GM21723 (cell line): ENCODE data around the gene HMG20B.

Experiments
- ATAC-seq: cut with Tn5 transposase; IDR thresholded peaks from one replicate; pipeline ENCODE4 v1.9.1; 2021; ENCODE audit warnings: mild to moderate bottlenecking, moderate library complexity; ENCODE audit not compliant: unreplicated experiment

Gene HMG20B

GRCh38 chr19:3618144-3618810 is 45.5 kb downstream of the HMG20B start:
- ATAC-seq, result no peak

GRCh38 chr19:3618811-3619630 is 46.3 kb downstream of the HMG20B start:
- ATAC-seq, result no peak

- no peak for ATAC-seq
Observed at GRCh38 chr19:3619631-3620012, 46.9 kb downstream of the HMG20B start.

- no peak for ATAC-seq
Observed at GRCh38 chr19:3620145-3620816, 47.5 kb downstream of the HMG20B start.

GRCh38 chr19:3620817-3621547 is 48.2 kb downstream of the HMG20B start:
- ATAC-seq, result no peak

GRCh38 chr19:3621689-3622088 is 48.9 kb downstream of the HMG20B start:
- ATAC-seq, result no peak

- no peak for ATAC-seq
Observed at GRCh38 chr19:3622224-3622623, 49.5 kb downstream of the HMG20B start.

GRCh38 chr19:3623716-3624115 is 51.0 kb downstream of the HMG20B start:
- ATAC-seq, result no peak

GRCh38 chr19:3625996-3626472 is 53.3 kb downstream of the HMG20B start:
- ATAC-seq, result no peak

- ATAC-seq, result peak; percentile 83
Observed at GRCh38 chr19:3626473-3627350, 54.0 kb downstream of the HMG20B start, which contains the start of gene CACTIN. Gene CACTIN (minus strand): TSS chr19:3626790. CDS start chr19:3626762, 28 bp downstream.

- ATAC-seq, result no peak
Observed at GRCh38 chr19:3627351-3627723, 54.6 kb downstream of the HMG20B start.
